22Rv1 (cell line): ENCODE data around the gene ATP5MG.

Experiments
- ZFX ChIP-seq: fragments of 450-650 bp; IDR thresholded peaks from 2 replicates; pipeline ENCODE4 v1.6.1; 2017; ENCODE audit warnings: antibody characterized with exemption, borderline replicate concordance
- TF ChIP-seq, protein P1 (sequence below): fragments of 450-650 bp; IDR thresholded peaks from 2 replicates; pipeline ENCODE4 v1.5.1; 2017; ENCODE audit warnings: mild to moderate bottlenecking

DNA sequence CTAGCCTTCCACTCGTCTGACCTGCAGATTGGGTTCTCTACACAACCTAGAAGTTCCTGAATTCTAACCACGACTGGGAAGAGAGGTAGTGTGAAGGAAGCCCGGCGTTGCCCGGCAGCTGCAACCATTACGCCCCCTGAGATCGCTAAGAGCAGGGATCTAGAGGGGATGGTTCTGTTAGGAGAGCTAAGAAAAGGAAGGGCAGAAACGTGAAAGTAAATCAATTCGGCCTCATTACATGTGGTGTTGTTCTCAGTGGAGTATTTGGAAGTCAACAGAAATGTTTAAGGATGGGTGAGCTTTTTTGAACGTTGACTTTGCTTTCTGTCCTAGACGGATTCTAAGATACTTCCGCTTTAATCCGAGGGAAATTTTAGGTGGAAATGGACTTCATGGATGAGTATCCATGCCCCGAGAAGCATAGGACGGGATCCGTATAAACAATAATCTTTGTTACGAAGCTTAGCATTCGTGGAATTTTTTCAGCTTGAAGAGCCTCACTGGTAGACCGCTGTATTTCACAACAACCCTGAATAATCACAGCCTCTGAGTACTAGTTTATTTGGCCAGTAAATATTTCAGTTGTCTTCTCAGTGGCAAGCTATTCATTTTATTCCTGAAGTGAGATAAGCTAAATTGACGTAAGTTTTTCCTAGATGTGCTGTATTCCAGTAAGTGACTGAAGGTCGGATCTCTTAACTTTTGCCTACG, 629 bp downstream of the ATP5MG start:
- TF ChIP-seq, protein P1, sequence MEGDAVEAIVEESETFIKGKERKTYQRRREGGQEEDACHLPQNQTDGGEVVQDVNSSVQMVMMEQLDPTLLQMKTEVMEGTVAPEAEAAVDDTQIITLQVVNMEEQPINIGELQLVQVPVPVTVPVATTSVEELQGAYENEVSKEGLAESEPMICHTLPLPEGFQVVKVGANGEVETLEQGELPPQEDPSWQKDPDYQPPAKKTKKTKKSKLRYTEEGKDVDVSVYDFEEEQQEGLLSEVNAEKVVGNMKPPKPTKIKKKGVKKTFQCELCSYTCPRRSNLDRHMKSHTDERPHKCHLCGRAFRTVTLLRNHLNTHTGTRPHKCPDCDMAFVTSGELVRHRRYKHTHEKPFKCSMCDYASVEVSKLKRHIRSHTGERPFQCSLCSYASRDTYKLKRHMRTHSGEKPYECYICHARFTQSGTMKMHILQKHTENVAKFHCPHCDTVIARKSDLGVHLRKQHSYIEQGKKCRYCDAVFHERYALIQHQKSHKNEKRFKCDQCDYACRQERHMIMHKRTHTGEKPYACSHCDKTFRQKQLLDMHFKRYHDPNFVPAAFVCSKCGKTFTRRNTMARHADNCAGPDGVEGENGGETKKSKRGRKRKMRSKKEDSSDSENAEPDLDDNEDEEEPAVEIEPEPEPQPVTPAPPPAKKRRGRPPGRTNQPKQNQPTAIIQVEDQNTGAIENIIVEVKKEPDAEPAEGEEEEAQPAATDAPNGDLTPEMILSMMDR: no peak
- TF ChIP-seq ZFX: no peak
